ENCODE data around the gene PROM2. TPM values are rescaled to one million over a fixed set of nuclear protein-coding genes. Genes with fewer than 3 reads are reported as not detected.

Gene PROM2
- total and polyA plus RNA-seq, 2 donors from 2014 or later, result 55.6 to 65.6 TPM

GRCh38 chr2:95316466-95317122, 42.3 kb downstream of the PROM2 start:
- H3K9ac ChIP-seq (ENCODE audit: low read length in 3 of 3), result no peak overlapping the region
- H3K4me1 ChIP-seq (ENCODE audit: control insufficient read depth in 2 of 3, insufficient read depth in 2 of 3, low read depth in 1 of 3, low read length in 3 of 3), result peaks cover 0 to 12% (median 0%) of the 10 kb centered on the region in 3 donors
- no peaks in the 10 kb centered on the region for H3K27me3 ChIP-seq (ENCODE audit: control insufficient read depth, insufficient read depth, low read length)
- no peak for FAIRE-seq
- H3K27ac ChIP-seq (ENCODE audit: low read depth in 2 of 2, low read length in 2 of 2), result no peak overlapping the region
- H3K9me3 ChIP-seq (ENCODE audit: control insufficient read depth in 2 of 3, insufficient read depth in 1 of 3, low read length in 3 of 3), result no peaks in the 10 kb centered on the region
- TF ChIP-seq CTCF (IDR thresholded peaks at IDR 0.05; ENCODE audit: borderline replicate concordance, extremely low read depth, insufficient read depth), result no peak
- no peak for DNase-seq
- no peaks in the 10 kb centered on the region for H3K36me3 ChIP-seq (ENCODE audit: control insufficient read depth in 2 of 3, insufficient read depth in 3 of 3, low read length in 3 of 3)
- H3K4me3 ChIP-seq (ENCODE audit: low read length in 3 of 3), result no peak overlapping the region
- intact Hi-C loops (cut with DNase I), result no loop called here

GRCh38 chr2:95317123-95317500, 42.9 kb downstream of the PROM2 start:
- Histone ChIP-seq H3K4me1 (ENCODE audit: control insufficient read depth in 2 of 3, insufficient read depth in 2 of 3, low read depth in 1 of 3, low read length in 3 of 3) (peaks cover 0 to 12% (median 0%) of the 10 kb centered on the region in 3 donors), H3K9ac (ENCODE audit: low read length in 3 of 3) (no peak overlapping the region), H3K27me3 (ENCODE audit: control insufficient read depth, insufficient read depth, low read length) (no peaks in the 10 kb centered on the region), H3K27ac (ENCODE audit: low read depth in 2 of 2, low read length in 2 of 2) (no peak overlapping the region), H3K4me3 (ENCODE audit: low read length in 3 of 3) (no peak overlapping the region), H3K36me3 (ENCODE audit: control insufficient read depth in 2 of 3, insufficient read depth in 3 of 3, low read length in 3 of 3) (no peaks in the 10 kb centered on the region), H3K9me3 (ENCODE audit: control insufficient read depth in 2 of 3, insufficient read depth in 1 of 3, low read length in 3 of 3) (no peaks in the 10 kb centered on the region)
- peak in 1 of 5 donors; percentile 57 for DNase-seq
- no peak for TF ChIP-seq CTCF (IDR thresholded peaks at IDR 0.05; ENCODE audit: borderline replicate concordance, extremely low read depth, insufficient read depth)
- no peak for FAIRE-seq
- intact Hi-C loops (cut with DNase I), result no loop called here

GRCh38 chr2:95317665-95318425, 43.6 kb downstream of the PROM2 start:
- Histone ChIP-seq H3K36me3 (ENCODE audit: control insufficient read depth in 2 of 3, insufficient read depth in 3 of 3, low read length in 3 of 3) (no peaks in the 10 kb centered on the region), H3K4me1 (ENCODE audit: control insufficient read depth in 2 of 3, insufficient read depth in 2 of 3, low read depth in 1 of 3, low read length in 3 of 3) (peaks cover 0 to 12% (median 0%) of the 10 kb centered on the region in 3 donors), H3K27me3 (ENCODE audit: control insufficient read depth, insufficient read depth, low read length) (no peaks in the 10 kb centered on the region), H3K9ac (ENCODE audit: low read length in 3 of 3) (no peak overlapping the region), H3K4me3 (ENCODE audit: low read length in 3 of 3) (no peak overlapping the region), H3K27ac (ENCODE audit: low read depth in 2 of 2, low read length in 2 of 2) (no peak overlapping the region), H3K9me3 (ENCODE audit: control insufficient read depth in 2 of 3, insufficient read depth in 1 of 3, low read length in 3 of 3) (no peaks in the 10 kb centered on the region)
- no peak for TF ChIP-seq CTCF (IDR thresholded peaks at IDR 0.05; ENCODE audit: borderline replicate concordance, extremely low read depth, insufficient read depth)
- FAIRE-seq (no peak), DNase-seq (peak in 1 of 5 donors; percentile 50)
- intact Hi-C loops (cut with DNase I), result no loop called here
